Umbilical cord (tissue), 2 donors: Measurements from ENCODE around the gene STRIP2. TPM values are rescaled to one million over a fixed set of nuclear protein-coding genes. Genes with fewer than 3 reads are reported as not detected.
"Not testable (repeated sequence)": the region's sequence is repeated elsewhere in the genome, so short reads cannot be mapped to it uniquely, and the experiment has no call there.

Experiments used
- DNase-seq: peaks from one replicate; pipeline ENCODE4 v3.0.0-alpha.2; 2015; ENCODE audit warnings: low spot score
- total RNA-seq: library from RNA; depleted of rRNA; stranded (reverse); fragments of >200 nt; gene quantifications from one replicate; pipeline ENCODE4 v1.2.3, GENCODE V29; 2014; ENCODE audit warnings: low replicate concordance; ENCODE audit not compliant: insufficient read depth

The STRIP2 gene
- total RNA-seq, 1 donor from 2014 or later: 0.96 TPM

- DNase-seq: no peak
Observed at GRCh38 chr7:129453510-129454248, 19.4 kb downstream of the STRIP2 start.

DNA sequence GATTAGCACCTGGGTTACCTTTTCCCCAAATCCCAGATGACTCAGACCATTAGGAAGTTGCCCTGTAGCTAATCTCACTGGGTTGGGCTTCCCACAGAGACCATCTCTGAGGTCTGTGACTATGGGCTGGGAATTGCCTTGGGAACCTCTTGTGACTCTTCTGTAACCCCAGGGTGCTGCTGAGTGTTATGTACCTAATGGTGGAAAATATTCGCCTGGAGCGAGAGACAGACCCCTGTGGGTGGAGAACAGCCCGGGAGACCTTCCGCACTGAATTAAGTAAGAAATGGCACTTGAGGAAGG is 20.0 kb downstream of the STRIP2 start:
- no peak for DNase-seq

DNA sequence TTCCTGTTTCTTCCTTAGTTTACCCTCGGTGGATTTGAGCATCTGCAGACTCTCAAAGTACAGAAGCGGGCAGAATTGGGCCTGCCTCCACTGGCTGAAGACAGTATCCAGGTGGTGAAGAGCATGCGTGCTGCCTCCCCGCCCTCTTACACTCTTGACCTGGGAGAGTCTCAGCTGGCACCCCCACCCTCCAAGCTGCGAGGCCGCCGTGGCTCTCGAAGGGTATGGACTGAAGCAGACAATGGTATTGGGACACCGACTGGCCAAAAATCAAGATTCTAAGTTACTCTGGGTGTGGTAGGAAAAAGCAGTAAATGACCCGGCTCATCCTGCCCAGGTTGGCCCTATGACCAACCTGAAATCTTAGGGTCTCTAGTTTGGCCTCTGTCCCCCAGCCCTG is 22.2 kb downstream of the STRIP2 start:
- DNase-seq: no peak

DNA sequence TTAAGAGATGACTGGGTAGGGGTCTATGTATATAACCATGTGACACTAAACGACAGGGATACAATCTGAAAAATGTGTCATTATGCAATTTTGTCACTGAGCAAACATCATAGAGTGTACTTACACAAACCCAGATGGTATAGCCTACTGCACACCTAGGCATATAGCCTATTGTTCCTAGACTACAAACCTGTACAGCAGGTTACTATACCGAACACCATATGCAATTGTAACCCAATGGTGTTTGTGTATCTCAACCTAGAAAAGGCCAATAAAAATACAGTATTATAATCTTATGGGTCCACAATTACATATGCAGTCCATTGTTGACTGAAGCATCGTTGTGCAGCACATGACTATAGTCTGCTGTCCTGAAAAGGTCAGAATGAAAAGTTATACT is 22.9 kb downstream of the STRIP2 start:
- no peak for DNase-seq

DNA sequence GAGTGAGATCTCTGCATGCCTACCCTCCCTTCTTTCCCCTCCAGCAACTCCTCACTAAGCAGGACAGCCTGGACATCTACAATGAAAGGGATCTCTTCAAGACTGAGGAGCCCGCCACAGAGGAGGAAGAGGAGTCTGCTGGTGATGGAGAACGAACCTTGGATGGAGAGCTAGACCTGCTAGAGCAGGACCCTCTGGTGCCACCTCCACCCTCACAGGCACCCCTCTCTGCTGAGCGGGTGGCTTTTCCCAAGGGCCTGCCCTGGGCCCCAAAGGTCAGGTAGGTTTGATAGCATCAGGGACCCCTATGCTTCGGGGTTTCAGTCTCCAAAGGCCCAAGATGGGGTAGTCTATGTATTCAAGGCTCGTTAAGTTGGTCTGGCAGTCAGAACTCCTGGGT is 23.9 kb downstream of the STRIP2 start:
- DNase-seq: no peak

DNA sequence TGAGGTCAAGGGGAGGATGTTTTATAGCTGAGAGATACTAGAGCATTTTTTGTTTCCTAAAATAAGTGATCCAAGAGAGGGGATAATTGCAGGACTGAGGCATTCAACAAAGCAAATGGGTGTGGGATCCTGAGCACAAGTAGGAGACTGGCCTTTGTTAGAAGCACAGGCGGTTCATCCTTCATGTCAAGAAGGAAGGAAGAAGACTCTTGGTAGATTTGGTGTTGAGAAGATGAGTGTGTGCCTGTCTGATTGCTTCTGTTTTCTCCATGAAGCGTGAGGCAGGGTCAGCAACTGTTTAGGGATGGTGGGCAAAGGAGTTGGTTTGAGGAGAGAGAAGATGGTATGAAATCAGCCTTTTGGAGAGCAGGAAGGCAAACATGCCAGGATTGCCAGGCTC is 27.6 kb downstream of the STRIP2 start:
- DNase-seq: no peak

GRCh38 chr7:129462420-129462819 is 28.2 kb downstream of the STRIP2 start:
- no peak for DNase-seq

GRCh38 chr7:129464194-129464593 is 30.0 kb downstream of the STRIP2 start:
- no peak for DNase-seq

DNA sequence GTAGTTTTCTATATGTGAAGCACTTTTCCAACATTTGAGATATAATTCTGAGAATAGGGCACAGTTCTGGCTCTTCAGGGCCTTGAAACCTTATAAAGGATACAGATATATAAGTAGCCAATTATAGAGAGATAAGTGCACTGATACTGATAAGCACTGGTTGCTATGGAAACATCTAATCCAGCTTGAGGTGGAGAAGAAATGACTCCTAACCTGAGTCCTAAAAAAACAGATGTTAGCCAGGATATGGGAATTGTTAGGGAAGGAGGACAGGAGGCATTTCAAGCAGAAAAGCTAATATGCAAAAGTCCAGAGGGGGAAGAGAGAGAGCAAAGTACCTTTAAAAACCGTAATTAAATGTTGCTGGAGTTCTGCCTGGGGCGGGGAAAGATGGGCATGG is 30.8 kb downstream of the STRIP2 start:
- DNase-seq: no peak

DNA sequence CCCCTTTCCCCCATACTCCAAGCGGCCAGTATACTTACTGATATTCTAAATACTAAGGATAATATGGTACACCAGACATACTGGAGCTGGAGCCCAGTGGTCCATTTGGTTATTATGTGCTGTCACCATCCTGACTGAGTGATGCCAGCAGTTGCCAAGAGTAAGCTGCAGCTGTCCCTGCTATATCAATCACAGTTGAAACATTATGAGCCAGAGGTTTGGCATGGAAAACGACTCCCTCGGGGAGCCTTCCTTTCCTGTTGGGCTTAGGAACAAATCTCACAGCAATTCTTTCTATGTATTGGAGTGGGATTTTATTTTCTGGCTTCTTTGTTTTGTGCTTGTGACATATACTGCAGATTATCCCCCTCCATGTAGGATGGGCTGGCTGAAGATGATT is 32.6 kb downstream of the STRIP2 start:
- no peak for DNase-seq

DNA sequence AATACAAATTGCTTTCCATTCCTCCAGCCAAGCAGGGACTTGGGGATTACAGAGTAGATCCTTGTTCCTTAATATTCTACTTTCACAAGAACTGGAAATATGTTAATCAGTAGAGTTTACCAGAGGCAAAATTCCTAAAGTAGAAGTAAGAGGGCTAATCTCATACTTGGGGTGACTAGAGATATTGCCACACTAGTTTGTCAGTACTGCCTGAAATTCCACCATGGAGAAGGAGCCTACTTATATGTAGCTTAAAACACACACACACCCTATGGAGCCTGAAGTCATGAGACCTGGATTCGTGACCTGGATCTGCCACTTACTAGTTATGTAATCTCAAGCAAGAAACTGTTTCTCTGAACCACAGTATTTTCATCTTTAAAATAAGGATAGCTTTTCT is 33.9 kb downstream of the STRIP2 start:
- no peak for DNase-seq

DNA sequence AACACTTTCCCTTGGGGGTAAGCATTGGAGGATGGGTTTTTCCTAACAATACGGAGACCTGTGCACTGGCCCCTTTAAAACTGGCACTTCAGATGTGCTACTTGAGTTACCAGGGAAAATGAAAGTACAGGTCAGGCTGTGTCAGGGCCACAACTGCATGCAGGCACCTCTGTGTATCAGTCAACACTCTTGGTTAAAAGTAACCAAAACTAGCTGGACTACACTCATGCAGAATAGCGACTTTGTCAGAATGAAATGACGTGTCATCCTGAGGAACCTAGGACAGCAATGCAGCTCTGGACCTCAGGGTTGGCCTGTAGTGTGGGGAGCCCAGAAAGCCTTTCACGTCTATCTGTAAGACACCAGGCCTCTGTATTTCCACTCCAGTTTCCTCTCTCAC is 34.3 kb downstream of the STRIP2 start:
- no peak for DNase-seq

GRCh38 chr7:129469930-129470329 is 35.7 kb downstream of the STRIP2 start:
- DNase-seq: no peak

- no peak for DNase-seq
Observed at GRCh38 chr7:129470411-129470810, 36.2 kb downstream of the STRIP2 start.

GRCh38 chr7:129471402-129471827 is 37.2 kb downstream of the STRIP2 start:
- DNase-seq: no peak

GRCh38 chr7:129475931-129476330 is 41.7 kb downstream of the STRIP2 start:
- not testable (repeated sequence) for DNase-seq

GRCh38 chr7:129476398-129476797 is 42.2 kb downstream of the STRIP2 start:
- DNase-seq: not testable (repeated sequence)

GRCh38 chr7:129479831-129480230 is 45.6 kb downstream of the STRIP2 start:
- DNase-seq: no peak

- DNase-seq: no peak
Observed at GRCh38 chr7:129480674-129481363, 46.6 kb downstream of the STRIP2 start.

- DNase-seq: not testable (repeated sequence)
Observed at GRCh38 chr7:129481376-129481775, 47.1 kb downstream of the STRIP2 start.

- no peak for DNase-seq
Observed at GRCh38 chr7:129482781-129483180, 48.5 kb downstream of the STRIP2 start.

DNA sequence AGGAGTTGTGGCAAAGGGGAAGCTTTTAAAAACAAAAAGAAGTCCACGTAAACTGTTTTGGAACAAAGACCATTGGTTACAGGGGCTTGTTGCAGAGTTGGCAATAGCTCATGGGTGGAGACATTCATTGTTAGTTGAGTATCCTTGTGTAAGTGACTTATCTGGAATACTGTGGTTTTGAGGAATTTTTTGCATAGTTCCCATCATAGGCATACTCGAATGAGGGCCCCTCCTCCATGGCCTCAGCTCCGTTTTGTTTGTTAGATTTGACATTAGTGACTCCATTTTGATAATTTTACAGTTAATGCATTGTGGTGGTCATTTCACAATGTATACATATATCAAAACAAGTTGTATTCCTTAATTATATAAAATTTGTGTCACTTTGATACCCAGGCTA is 55.3 kb downstream of the STRIP2 start:
- DNase-seq: no peak

DNA sequence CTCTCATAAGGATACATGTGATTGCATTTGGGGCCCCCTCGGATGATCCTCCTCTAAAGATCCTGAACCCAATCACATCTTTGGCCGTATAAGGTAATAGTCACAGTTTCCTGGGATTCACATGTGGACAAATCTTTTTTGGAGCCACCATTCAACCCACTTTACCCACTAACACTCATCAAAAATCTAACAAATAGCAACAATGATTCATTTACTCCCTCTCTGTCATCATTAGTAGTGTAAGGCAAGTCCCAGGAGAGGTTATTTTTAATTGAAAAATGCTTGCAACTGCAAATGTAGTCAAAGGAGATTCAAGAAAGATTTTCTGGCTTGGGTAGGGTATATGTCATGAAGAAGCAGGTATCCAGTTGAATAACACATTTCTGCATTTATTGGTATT is 58.2 kb downstream of the STRIP2 start:
- no peak for DNase-seq

DNA sequence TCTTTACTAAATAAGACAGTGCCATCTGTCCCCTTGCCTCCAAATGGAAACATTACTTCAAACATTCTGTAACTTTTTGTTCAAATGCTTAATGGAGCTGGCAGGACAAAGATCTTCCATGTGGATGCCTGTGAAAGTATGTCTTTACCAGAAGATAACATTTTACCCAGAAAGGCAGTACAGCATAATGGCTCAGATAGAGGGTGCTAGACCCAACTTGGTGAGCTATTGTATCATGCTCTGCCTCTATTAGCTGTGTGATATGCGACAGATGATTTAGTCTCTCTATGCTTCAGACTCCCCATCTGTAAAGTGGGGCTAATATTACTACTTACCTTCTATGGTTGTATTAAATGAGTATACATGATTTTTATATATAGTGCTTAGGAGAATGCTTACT is 59.3 kb downstream of the STRIP2 start:
- no peak for DNase-seq
